PC-9 (cell line): Measurements from ENCODE around the gene DCTN2.

Experiments used
- EZH2 ChIP-seq: fragments of 200-600 bp; sonication (generic); IDR thresholded peaks from 2 replicates; pipeline ENCODE4 v1.8.0; 2017; ENCODE audit warnings: antibody characterized with exemption, low read depth
- TF ChIP-seq, protein P1 (sequence below): fragments of 200-600 bp; sonication (generic); conservative IDR thresholded peaks from 2 replicates; pipeline ENCODE4 v1.6.1; 2017; ENCODE audit warnings: mixed run types, antibody characterized with exemption, mild to moderate bottlenecking, moderate library complexity

DNA sequence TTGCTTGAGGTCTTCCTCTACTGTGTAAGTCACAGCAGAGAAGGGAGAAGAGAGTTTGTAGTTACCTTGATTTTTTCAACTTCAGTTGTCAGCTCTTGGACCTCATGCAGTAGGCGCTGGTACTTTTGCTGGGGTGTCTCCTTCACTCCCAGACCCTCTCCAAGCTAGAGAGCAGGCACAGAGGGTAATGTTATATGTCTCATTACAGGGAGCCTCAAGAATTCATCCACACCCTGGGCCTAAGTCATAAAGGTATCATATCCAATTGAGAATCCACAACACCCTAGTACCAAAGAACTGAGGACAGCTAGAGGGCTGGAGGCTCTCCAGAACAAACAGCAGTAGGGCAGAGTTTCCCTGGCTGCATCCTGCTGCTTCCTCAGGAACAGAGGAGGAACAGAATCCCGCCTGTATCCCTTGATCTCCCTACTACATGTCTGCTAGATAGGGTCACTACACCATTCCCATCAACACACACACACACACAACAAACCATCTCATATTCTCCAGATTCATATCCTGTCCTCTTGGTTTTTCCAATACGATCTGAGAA, 11.9 kb downstream of the DCTN2 start:
- TF ChIP-seq, protein P1, sequence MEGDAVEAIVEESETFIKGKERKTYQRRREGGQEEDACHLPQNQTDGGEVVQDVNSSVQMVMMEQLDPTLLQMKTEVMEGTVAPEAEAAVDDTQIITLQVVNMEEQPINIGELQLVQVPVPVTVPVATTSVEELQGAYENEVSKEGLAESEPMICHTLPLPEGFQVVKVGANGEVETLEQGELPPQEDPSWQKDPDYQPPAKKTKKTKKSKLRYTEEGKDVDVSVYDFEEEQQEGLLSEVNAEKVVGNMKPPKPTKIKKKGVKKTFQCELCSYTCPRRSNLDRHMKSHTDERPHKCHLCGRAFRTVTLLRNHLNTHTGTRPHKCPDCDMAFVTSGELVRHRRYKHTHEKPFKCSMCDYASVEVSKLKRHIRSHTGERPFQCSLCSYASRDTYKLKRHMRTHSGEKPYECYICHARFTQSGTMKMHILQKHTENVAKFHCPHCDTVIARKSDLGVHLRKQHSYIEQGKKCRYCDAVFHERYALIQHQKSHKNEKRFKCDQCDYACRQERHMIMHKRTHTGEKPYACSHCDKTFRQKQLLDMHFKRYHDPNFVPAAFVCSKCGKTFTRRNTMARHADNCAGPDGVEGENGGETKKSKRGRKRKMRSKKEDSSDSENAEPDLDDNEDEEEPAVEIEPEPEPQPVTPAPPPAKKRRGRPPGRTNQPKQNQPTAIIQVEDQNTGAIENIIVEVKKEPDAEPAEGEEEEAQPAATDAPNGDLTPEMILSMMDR, result no peak
- TF ChIP-seq EZH2, result no peak
